Myocyte (in vitro differentiated cells): ENCODE measurements around the gene SMIM11. TPM values are rescaled to one million over a fixed set of nuclear protein-coding genes. Genes with fewer than 3 reads are reported as not detected.
"Not testable (repeated sequence)": the region's sequence is repeated elsewhere in the genome, so short reads cannot be mapped to it uniquely, and the experiment has no call there.

ENCODE experiments used
- DNase-seq: peaks from one replicate; pipeline ENCODE4 v3.0.0-alpha.2; 2012; ENCODE audit warnings: low read depth
- total RNA-seq: library from RNA; depleted of rRNA; stranded (reverse); fragments of >200 nt; gene quantifications from 2 replicates; pipeline ENCODE4 v1.2.3, GENCODE V29; 2014

The SMIM11 gene
- total RNA-seq, 1 donor from 2014 or later: 12.6 TPM

GRCh38 chr21:34417448-34418077 lies 42.3 kb downstream of the SMIM11 start:
- DNase-seq: not testable (repeated sequence)

- not testable (repeated sequence) for DNase-seq
Observed at GRCh38 chr21:34423805-34424204, 48.5 kb downstream of the SMIM11 start, which contains the start of gene SMIM34. Gene SMIM34 (minus strand): TSS chr21:34423951. CDS start chr21:34423839, 112 bp downstream.

GRCh38 chr21:34427339-34427738 lies 52.0 kb downstream of the SMIM11 start:
- DNase-seq: not testable (repeated sequence)

- DNase-seq: not testable (repeated sequence)
Observed at GRCh38 chr21:34428441-34428840, 53.1 kb downstream of the SMIM11 start.

GRCh38 chr21:34429710-34430109 lies 54.4 kb downstream of the SMIM11 start:
- DNase-seq: not testable (repeated sequence)

Other genes starting within 250 kb of the SMIM11 start
- 0.47 TPM in 1 of 2 replicates, not detected in the other for gene KCNE2, start 11.5 kb upstream of the SMIM11 start, total RNA-seq
- not detected in 2 replicates for gene SMIM34, start 48.4 kb downstream of the SMIM11 start, total RNA-seq
- gene KCNE1, start 136.7 kb downstream of the SMIM11 start, total RNA-seq: 0.45 TPM in 1 of 2 replicates, not detected in the other
- gene RCAN1, start 239.6 kb downstream of the SMIM11 start, total RNA-seq: 23.8 and 40.2 TPM in 2 replicates